HEK293T (cell line): ENCODE measurements around the gene SCTR.

Experiments
- CTCF ChIA-PET: fragments of 350-600 bp; formaldehyde crosslinking; extraction: SDS; loops from one replicate; lab custom pipeline; 2021; ENCODE audit warnings: antibody characterized with exemption, inconsistent platforms; lab: Yijun Ruan, JAX
- POLR2A ChIA-PET: fragments of 350-600 bp; formaldehyde crosslinking; extraction: SDS; loops from one replicate; lab custom pipeline; 2020; ENCODE audit warnings: antibody characterized with exemption, inconsistent platforms; lab: Yijun Ruan, JAX
- DNase-seq: peaks from one replicate; pipeline ENCODE4 v3.0.0; 2012; ENCODE audit warnings: mixed read lengths; ENCODE audit errors: extremely low spot score
- ARNT ChIP-seq: fragments of 450-650 bp; IDR thresholded peaks from 2 replicates; pipeline ENCODE4 v1.6.1; 2017; ENCODE audit warnings: mild to moderate bottlenecking
- BHLHE40 ChIP-seq: fragments of 450-650 bp; IDR thresholded peaks from 2 replicates; pipeline ENCODE4 v1.6.1; 2016; ENCODE audit warnings: mild to moderate bottlenecking, moderate library complexity, borderline replicate concordance
- CTBP1 ChIP-seq: fragments of 450-650 bp; IDR thresholded peaks from 2 replicates; pipeline ENCODE4 v1.6.1; 2016; ENCODE audit warnings: borderline replicate concordance
- ELF4 ChIP-seq: fragments of 450-650 bp; IDR thresholded peaks from 2 replicates; pipeline ENCODE4 v1.6.1; 2017; ENCODE audit warnings: antibody characterized with exemption
- FOXA1 ChIP-seq: fragments of 450-650 bp; IDR thresholded peaks from 2 replicates; pipeline ENCODE4 v1.6.1; 2016; ENCODE audit warnings: mild to moderate bottlenecking
- FOXK2 ChIP-seq: fragments of 450-650 bp; IDR thresholded peaks from 2 replicates; pipeline ENCODE4 v1.6.1; 2016; ENCODE audit warnings: mild to moderate bottlenecking
- FOXM1 ChIP-seq: fragments of 450-650 bp; IDR thresholded peaks from 2 replicates; pipeline ENCODE4 v1.6.1; 2017; ENCODE audit warnings: mild to moderate bottlenecking, borderline replicate concordance
- HDGF ChIP-seq: fragments of 450-650 bp; IDR thresholded peaks from 2 replicates; pipeline ENCODE4 v1.6.1; 2017; ENCODE audit warnings: antibody characterized with exemption, borderline replicate concordance
- L3MBTL2 ChIP-seq: fragments of 450-650 bp; conservative IDR thresholded peaks from 2 replicates; pipeline ENCODE4 v1.6.1; 2016; ENCODE audit warnings: mild to moderate bottlenecking
- LEF1 ChIP-seq: fragments of 450-650 bp; IDR thresholded peaks from 2 replicates; pipeline ENCODE4 v1.6.1; 2017; ENCODE audit warnings: mild to moderate bottlenecking, borderline replicate concordance
- NFRKB ChIP-seq: fragments of 450-650 bp; IDR thresholded peaks from 2 replicates; pipeline ENCODE4 v1.6.1; 2016; ENCODE audit warnings: mild to moderate bottlenecking, moderate library complexity
- PKNOX1 ChIP-seq: fragments of 450-650 bp; IDR thresholded peaks from 2 replicates; pipeline ENCODE4 v1.6.1; 2016
- SP1 ChIP-seq: fragments of 450-650 bp; IDR thresholded peaks from 2 replicates; pipeline ENCODE4 v1.6.1; 2017
- SUZ12 ChIP-seq: fragments of 450-650 bp; IDR thresholded peaks from 2 replicates; pipeline ENCODE4 v1.6.1; 2016; ENCODE audit warnings: mild to moderate bottlenecking
- TARDBP ChIP-seq: fragments of 450-650 bp; IDR thresholded peaks from 2 replicates; pipeline ENCODE4 v1.6.1; 2016
- ZNF384 ChIP-seq: fragments of 450-650 bp; IDR thresholded peaks from 2 replicates; pipeline ENCODE4 v1.6.1; 2016

The SCTR gene

GRCh38 chr2:119487434-119488244 lies 36.6 kb downstream of the SCTR start:
- TF ChIP-seq TARDBP: no peak
- no peak for TF ChIP-seq ZNF384
- TF ChIP-seq PKNOX1: no peak
- TF ChIP-seq FOXK2: no peak
- no peak for TF ChIP-seq L3MBTL2
- no peak for TF ChIP-seq SUZ12
- no peak for TF ChIP-seq NFRKB
- no peak for TF ChIP-seq HDGF
- TF ChIP-seq CTBP1: no peak
- ChIA-PET CTCF (interaction anchor here (1.7 kb wide), 1 partner anchor 11 kb away, joined by 5 read pairs; no protein-coding TSS in a partner anchor), POLR2A (no interaction called here)
- DNase-seq: no peak

- DNase-seq: no peak
- ChIA-PET POLR2A (interaction anchor here (1.0 kb wide), 1 partner anchor 11 kb away, joined by 3 read pairs; no protein-coding TSS in a partner anchor), CTCF (interaction anchor here (1.7 to 1.8 kb wide), 2 partner anchors 10 to 11 kb away, joined by 5 to 17 read pairs; no protein-coding TSS in a partner anchor)
- no peak for TF ChIP-seq FOXA1
Measured at GRCh38 chr2:119486886-119487285, 37.4 kb downstream of the SCTR start.

GRCh38 chr2:119486196-119486827 lies 38.0 kb downstream of the SCTR start:
- CTCF ChIA-PET: interaction anchor here (1.6 to 1.8 kb wide), 2 partner anchors 10 to 45 kb away, joined by 3 to 17 read pairs; no protein-coding TSS in a partner anchor
- DNase-seq: no peak
- POLR2A ChIA-PET: interaction anchor here (1.0 kb wide), 1 partner anchor 10 kb away, joined by 3 read pairs; no protein-coding TSS in a partner anchor
- TF ChIP-seq BHLHE40: no peak
- no peak for TF ChIP-seq TARDBP
- no peak for TF ChIP-seq CTBP1
- no peak for TF ChIP-seq ARNT
- TF ChIP-seq ZNF384: no peak
- TF ChIP-seq SP1: no peak
- no peak for TF ChIP-seq L3MBTL2
- no peak for TF ChIP-seq PKNOX1
- TF ChIP-seq LEF1: no peak
- no peak for TF ChIP-seq FOXK2
- TF ChIP-seq ELF4: no peak
- TF ChIP-seq SUZ12: no peak
- TF ChIP-seq HDGF: no peak
- no peak for TF ChIP-seq FOXM1

GRCh38 chr2:119485336-119486110 lies 38.8 kb downstream of the SCTR start:
- CTCF ChIA-PET: interaction anchor here (1.6 to 1.8 kb wide), 2 partner anchors 10 to 45 kb away, joined by 3 to 17 read pairs; no protein-coding TSS in a partner anchor
- POLR2A ChIA-PET: no interaction called here
- no peak for DNase-seq
- TF ChIP-seq SP1: no peak
- no peak for TF ChIP-seq TARDBP
- TF ChIP-seq HDGF: no peak
- no peak for TF ChIP-seq CTBP1
- TF ChIP-seq ARNT: no peak
- TF ChIP-seq ELF4: no peak
- no peak for TF ChIP-seq SUZ12
- TF ChIP-seq PKNOX1: no peak
- no peak for TF ChIP-seq NFRKB
- no peak for TF ChIP-seq LEF1
- TF ChIP-seq BHLHE40: no peak
- TF ChIP-seq L3MBTL2: no peak
- TF ChIP-seq FOXK2: no peak

GRCh38 chr2:119484834-119485233 lies 39.4 kb downstream of the SCTR start:
- DNase-seq: no peak
- POLR2A ChIA-PET: no interaction called here

More at GRCh38 chr2:119484834-119485233, 39.4 kb downstream of the SCTR start:
- CTCF ChIA-PET: interaction anchor here (1.6 to 1.8 kb wide), 2 partner anchors 9 to 46 kb away, joined by 3 to 17 read pairs; no protein-coding TSS in a partner anchor
- TF ChIP-seq LEF1 (no peak), PKNOX1 (no peak), ZNF384 (no peak)
